HL-60/S4 (cell line): ENCODE results near the gene FADS3.

ENCODE experiments used
- in situ Hi-C: fragments of 300-500 bp; cut with MboI; formaldehyde crosslinking; loops from 2 replicates; pipeline ENCODE4 v1.14.3; 2022; ENCODE audit warnings: low sequenced_read_pairs

The FADS3 gene

DNA sequence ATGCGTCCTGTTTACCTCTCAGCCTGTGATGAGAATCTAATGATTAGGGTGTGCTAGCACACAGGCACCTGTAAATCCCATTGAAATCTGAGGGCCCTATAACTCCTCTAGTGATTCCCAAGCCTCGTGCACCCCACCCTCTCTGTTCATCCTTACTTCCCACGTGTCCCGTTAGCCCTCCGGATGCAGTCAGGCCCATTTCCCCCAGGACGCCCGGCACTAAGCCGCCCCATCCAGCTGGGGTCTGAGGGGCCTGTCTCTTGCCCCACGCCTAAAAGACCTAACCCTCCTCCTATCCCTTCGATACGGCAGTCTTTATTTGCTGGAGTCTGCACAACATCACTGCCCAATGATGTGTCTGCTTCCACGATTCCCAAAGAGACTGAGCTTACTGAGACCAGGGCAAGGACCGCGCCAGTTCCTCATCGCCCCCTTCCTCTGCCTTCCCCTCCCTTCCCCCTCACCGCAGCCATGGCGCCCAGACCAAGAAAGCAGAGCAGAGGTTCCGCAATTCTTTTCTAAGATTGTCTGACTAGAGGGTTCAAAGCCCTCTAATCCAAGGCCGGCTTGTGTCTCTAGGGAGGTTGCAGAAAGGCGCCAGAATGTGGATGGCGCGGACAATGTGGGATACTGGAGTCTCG is 64.3 kb downstream of the FADS3 start:
- in situ Hi-C loops: no loop called here
